K562 (cell line): ENCODE results near the gene RASAL1. TPM values are rescaled to one million over a fixed set of nuclear protein-coding genes. Genes with fewer than 3 reads are reported as not detected.

Experiments
- ATAC-seq: fragments of 200-7000 bp; cut with Tn5 transposase; 3 replicates; pipeline ENCODE4 v1.9.1; 2020; ENCODE audit warnings: moderate library complexity
- BruUV-seq: library from RNA; stranded (reverse); fragments of 400-500 nt; replicated peaks from 2 replicates; lab custom pipeline; 2021; lab: Mats Ljungman, UMichigan
- CTCF ChIA-PET: fragments of 300-600 bp; formaldehyde crosslinking; extraction: SDS; loops from one replicate; lab custom pipeline; 2021; ENCODE audit warnings: low intra/inter-chr PET ratio; lab: Yijun Ruan, JAX
- POLR2A ChIA-PET: fragments of 300-600, 350-650 bp; sonication (Branson Sonifier 250); formaldehyde crosslinking; extraction: SDS; loops from one replicate; lab custom pipeline; 2021; ENCODE audit warnings: antibody characterized with exemption, inconsistent platforms; lab: Yijun Ruan, JAX
- DNase-seq, 4 experiments: peaks; one replicate each; pipeline versions ENCODE4 v3.0.0 to v3.0.0-alpha.2; 2011 to 2018; ENCODE audit warnings: low spot score in 3 of 4, mixed read lengths in 3 of 4; ENCODE audit errors: extremely low read depth in 1 of 4
- FAIRE-seq: peaks from 2 replicates; lab custom pipeline; 2011; peaks lifted over from hg19 to GRCh38; lab: Jason Lieb, UNC
- H2AFZ ChIP-seq: 2 replicates; pipeline ENCODE4 v1.6.0; 2011; ENCODE audit warnings: low read depth, low read length, control low read depth, inconsistent platforms
- H3K27ac ChIP-seq: fragments of 200-600 bp; 3 replicates; pipeline ENCODE4 v1.8.0; 2011; ENCODE audit warnings: low read depth, mild to moderate bottlenecking, control low read depth, inconsistent platforms, low read length, moderate library complexity, mixed read lengths; ENCODE audit errors: extremely low read depth
- H3K27me3 ChIP-seq, 2 experiments: fragments of 300-600 bp in 1 of 2; 2 replicates in 1 of 2; 3 replicates in 1 of 2; pipeline versions ENCODE4 v1.6.0 to v1.8.0; 2011; ENCODE audit warnings: inconsistent platforms in 2 of 2, low read length in 2 of 2, mild to moderate bottlenecking in 1 of 2, mixed read lengths in 1 of 2, moderate library complexity in 1 of 2; ENCODE audit not compliant: control insufficient read depth in 2 of 2, insufficient read depth in 2 of 2
- H3K36me3 ChIP-seq: fragments of 300-600 bp; 3 replicates; pipeline ENCODE4 v1.8.0; 2011; ENCODE audit warnings: mild to moderate bottlenecking, low read length, inconsistent platforms; ENCODE audit not compliant: control insufficient read depth, insufficient read depth
- H3K4me1 ChIP-seq, 2 experiments: fragments of 200-600 bp in 1 of 2; replicated peaks in 1 of 2; 2 replicates in 1 of 2; 3 replicates in 1 of 2; pipeline versions ENCODE4 v1.5.1 to v1.8.0; 2011; ENCODE audit warnings: inconsistent platforms in 2 of 2, low read length in 2 of 2, mild to moderate bottlenecking in 1 of 2, mixed read lengths in 1 of 2, moderate library complexity in 1 of 2; ENCODE audit not compliant: control insufficient read depth in 2 of 2, insufficient read depth in 2 of 2
- H3K4me2 ChIP-seq: 2 replicates; pipeline ENCODE4 v1.6.1; 2011; ENCODE audit warnings: low read length, control low read depth, inconsistent platforms, mixed read lengths; ENCODE audit not compliant: insufficient read depth
- H3K4me3 ChIP-seq: fragments of 200-600 bp; sonication (generic), shearing (Covaris generic); 2 replicates; pipeline ENCODE4 v1.5.1; 2016; ENCODE audit warnings: control low read depth, inconsistent platforms
- H3K79me2 ChIP-seq: fragments of 200-600 bp; 3 replicates; pipeline ENCODE4 v1.8.0; 2011; ENCODE audit warnings: low read length, inconsistent platforms; ENCODE audit not compliant: control insufficient read depth, insufficient read depth
- H3K9ac ChIP-seq, 2 experiments: 2 replicates each; pipeline versions ENCODE4 v1.6.0 to v1.6.1; 2011; ENCODE audit warnings: low read depth in 2 of 2, low read length in 2 of 2, control low read depth in 1 of 2, inconsistent platforms in 1 of 2, mild to moderate bottlenecking in 1 of 2, mixed read lengths in 1 of 2; ENCODE audit not compliant: insufficient read depth in 1 of 2
- H3K9me1 ChIP-seq: one replicate; pipeline ENCODE4 v1.6.0; 2011; ENCODE audit warnings: inconsistent platforms, mild to moderate bottlenecking, low read length, moderate library complexity; ENCODE audit not compliant: control insufficient read depth, insufficient read depth
- H3K9me3 ChIP-seq: replicated peaks from 2 replicates; pipeline ENCODE4 v1.5.1; 2011; ENCODE audit warnings: low read depth, low read length, inconsistent platforms; ENCODE audit not compliant: control insufficient read depth, insufficient read depth
- H4K20me1 ChIP-seq: replicated peaks from 2 replicates; pipeline ENCODE4 v1.6.1; 2011; ENCODE audit warnings: low read length, inconsistent platforms, mixed read lengths; ENCODE audit not compliant: control insufficient read depth, insufficient read depth
- CBX8 ChIP-seq: fragments of 200-600 bp; sonication (generic); IDR thresholded peaks from 2 replicates; pipeline ENCODE4 v1.6.1; 2012; ENCODE audit warnings: borderline replicate concordance, mixed run types, low read depth, mild to moderate bottlenecking, moderate library complexity, mixed read lengths, low read length, control low read depth, inconsistent platforms; ENCODE audit not compliant: poor library complexity, severe bottlenecking; ENCODE audit errors: extremely low read depth
- E2F6 ChIP-seq, 2 experiments: IDR thresholded peaks; 2 replicates each; pipeline ENCODE4 v1.6.1; 2011; ENCODE audit warnings: borderline replicate concordance in 1 of 2, control low read depth in 1 of 2, low read depth in 1 of 2, low read length in 1 of 2, mild to moderate bottlenecking in 1 of 2, mixed read lengths in 1 of 2, moderate library complexity in 1 of 2; ENCODE audit not compliant: insufficient read depth in 1 of 2, insufficient read length in 1 of 2, poor library complexity in 1 of 2, severe bottlenecking in 1 of 2; ENCODE audit errors: extremely low read depth in 1 of 2
- PKNOX1 ChIP-seq: fragments of 450-650 bp; IDR thresholded peaks from 2 replicates; pipeline ENCODE4 v1.6.1; 2016
- RB1 ChIP-seq: fragments of 450-650 bp; IDR thresholded peaks from 2 replicates; pipeline ENCODE4 v1.6.1; 2017; ENCODE audit warnings: low read depth, mild to moderate bottlenecking
- ZBTB7A ChIP-seq: IDR thresholded peaks from 2 replicates; pipeline ENCODE4 v1.6.1; 2011; ENCODE audit warnings: low read depth, mild to moderate bottlenecking, low read length, moderate library complexity, borderline replicate concordance; ENCODE audit not compliant: control insufficient read depth
- ZNF239 ChIP-seq: fragments of 250-450 bp; sonication (Bioruptor Pico); IDR thresholded peaks from 2 replicates; pipeline ENCODE4 v1.4.0; 2020; ENCODE audit warnings: mild to moderate bottlenecking
- WGBS: fragments of 100-300 bp; shearing (Covaris generic); methylation state at CpG from one replicate; pipeline ENCODE4 v1.1.6; 2016; ENCODE audit warnings: low coverage, mixed read lengths; ENCODE audit not compliant: insufficient coverage; ENCODE audit errors: missing lambda C conversion rate; 5-methylcytosine and 5-hydroxymethylcytosine counted together
- in situ Hi-C: fragments of 300-500 bp; cut with MboI; formaldehyde crosslinking; loops from 4 replicates; pipeline ENCODE4 v1.15.0; 2018; ENCODE audit warnings: inconsistent platforms, mixed read lengths
- intact Hi-C: fragments of 100-400 bp; cut with micrococcal nuclease; formaldehyde crosslinking; loops from 2 replicates; pipeline ENCODE4 v1.14.2; 2022
- polyA plus RNA-seq, 8 experiments: library from polyadenylated mRNA; depleted of rRNA in 4 of 8; stranded (reverse) in 5 of 8; unstranded in 3 of 8; fragments of >200 nt; fragmentation: Nextera tagmentation in 2 of 8; fragmentation: Illumina TruSeq in 1 of 8; extraction: Ambion mirVana in 2 of 8; extraction: Trizol in 1 of 8; gene quantifications; 2 replicates each; pipeline versions ENCODE4 v1.2.1 to v1.2.3, GENCODE V29; 2011 to 2014; ENCODE audit warnings: inconsistent platforms in 1 of 8, missing spikeins in 1 of 8
- total RNA-seq, 7 experiments: library from RNA; depleted of rRNA in 6 of 7; stranded (reverse); fragments of >200 nt in 6 of 7; fragmentation: Illumina TruSeq in 2 of 7; extraction: Trizol in 2 of 7; gene quantifications; 2 replicates each; pipeline versions ENCODE4 v1.2.1 to v1.2.3, GENCODE V29; 2011 to 2021; ENCODE audit warnings: low replicate concordance in 1 of 7
- TF ChIP-seq, protein P1 (sequence below), 2 experiments: fragments of 450-650 bp; IDR thresholded peaks; 2 replicates each; pipeline ENCODE4 v1.6.1; 2016
- TF ChIP-seq, protein P2 (sequence below): IDR thresholded peaks from 3 replicates; pipeline ENCODE4 v1.6.1; 2011; ENCODE audit warnings: borderline replicate concordance, mild to moderate bottlenecking, moderate library complexity; ENCODE audit not compliant: insufficient read length; ENCODE audit errors: extremely low read depth

RASAL1 gene
- total and polyA plus RNA-seq, 9 of the 15 experiments (the other 6 are each of a cell fraction or from before 2014, with no cell fraction given), result 0.06 to 0.16 (median 0.14) TPM; not detected in 6

GRCh38 chr12:113092607-113093408, 42.8 kb downstream of the RASAL1 start:
- Histone ChIP-seq H3K27me3 (peaks cover 0 to 49% of the 10 kb centered on the region in 2 experiments), H3K79me2 (no peaks in the 10 kb centered on the region), H4K20me1 (peaks cover 8% of the 10 kb centered on the region; the same call in 1 of the 2 replicates), H3K27ac (no peak overlapping the region), H3K9ac (peak overlapping the region in 1 of 2 experiments; percentile 17; a peak in 1 of 4 replicates), H3K4me1 (peaks cover 2 to 32% of the 10 kb centered on the region in 2 experiments; a peak in 3 of 5 replicates), H3K9me1 (no peaks in the 10 kb centered on the region), H2AFZ (no peak overlapping the region), H3K36me3 (no peaks in the 10 kb centered on the region), H3K4me3 (no peak overlapping the region), H3K4me2 (peak overlapping the region; percentile 49), H3K9me3 (no peaks in the 10 kb centered on the region)
- ATAC-seq, result peak; percentile 98
- BruUV-seq, result no TSS peak
- 9% methylated on average over 15 of the region's 31 CpGs for WGBS
- FAIRE-seq, result peak; percentile 15
- DNase-seq, result peak; percentile 77 to 95 (median 90)
- intact Hi-C loops (no loop called here), in situ Hi-C loops (no loop called here)
- ChIA-PET CTCF (interaction anchor here (0.8 kb wide), 1 partner anchor 44 kb away, joined by 4 read pairs; no protein-coding TSS in a partner anchor), POLR2A (interaction anchor here (0.7 to 1.2 kb wide), 3 partner anchors 12 to 14 kb away, joined by 3 to 6 read pairs (median 3); no protein-coding TSS in a partner anchor)
- TF ChIP-seq E2F6 (IDR thresholded peaks at IDR 0.05; ENCODE audit: borderline replicate concordance in 1 of 2, extremely low read depth in 1 of 2, insufficient read depth in 1 of 2, insufficient read length in 1 of 2, low read depth in 1 of 2, low read length in 1 of 2, poor library complexity in 1 of 2, severe bottlenecking in 1 of 2) (peak in 1 of 2 experiments; percentile 23), PKNOX1 (peak; percentile 67), ZNF239 (CRISPR knock-in tag) (peak; percentile 98), ZBTB7A (peak; percentile 48; the same call in 1 of the 2 replicates), RB1 (peak; percentile 57), CBX8 (no peak)
- TF ChIP-seq, protein P1, sequence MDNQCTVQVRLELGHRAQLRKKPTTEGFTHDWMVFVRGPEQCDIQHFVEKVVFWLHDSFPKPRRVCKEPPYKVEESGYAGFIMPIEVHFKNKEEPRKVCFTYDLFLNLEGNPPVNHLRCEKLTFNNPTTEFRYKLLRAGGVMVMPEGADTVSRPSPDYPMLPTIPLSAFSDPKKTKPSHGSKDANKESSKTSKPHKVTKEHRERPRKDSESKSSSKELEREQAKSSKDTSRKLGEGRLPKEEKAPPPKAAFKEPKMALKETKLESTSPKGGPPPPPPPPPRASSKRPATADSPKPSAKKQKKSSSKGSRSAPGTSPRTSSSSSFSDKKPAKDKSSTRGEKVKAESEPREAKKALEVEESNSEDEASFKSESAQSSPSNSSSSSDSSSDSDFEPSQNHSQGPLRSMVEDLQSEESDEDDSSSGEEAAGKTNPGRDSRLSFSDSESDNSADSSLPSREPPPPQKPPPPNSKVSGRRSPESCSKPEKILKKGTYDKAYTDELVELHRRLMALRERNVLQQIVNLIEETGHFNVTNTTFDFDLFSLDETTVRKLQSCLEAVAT (IDR thresholded peaks at IDR 0.05), result no peak
- TF ChIP-seq, protein P2, sequence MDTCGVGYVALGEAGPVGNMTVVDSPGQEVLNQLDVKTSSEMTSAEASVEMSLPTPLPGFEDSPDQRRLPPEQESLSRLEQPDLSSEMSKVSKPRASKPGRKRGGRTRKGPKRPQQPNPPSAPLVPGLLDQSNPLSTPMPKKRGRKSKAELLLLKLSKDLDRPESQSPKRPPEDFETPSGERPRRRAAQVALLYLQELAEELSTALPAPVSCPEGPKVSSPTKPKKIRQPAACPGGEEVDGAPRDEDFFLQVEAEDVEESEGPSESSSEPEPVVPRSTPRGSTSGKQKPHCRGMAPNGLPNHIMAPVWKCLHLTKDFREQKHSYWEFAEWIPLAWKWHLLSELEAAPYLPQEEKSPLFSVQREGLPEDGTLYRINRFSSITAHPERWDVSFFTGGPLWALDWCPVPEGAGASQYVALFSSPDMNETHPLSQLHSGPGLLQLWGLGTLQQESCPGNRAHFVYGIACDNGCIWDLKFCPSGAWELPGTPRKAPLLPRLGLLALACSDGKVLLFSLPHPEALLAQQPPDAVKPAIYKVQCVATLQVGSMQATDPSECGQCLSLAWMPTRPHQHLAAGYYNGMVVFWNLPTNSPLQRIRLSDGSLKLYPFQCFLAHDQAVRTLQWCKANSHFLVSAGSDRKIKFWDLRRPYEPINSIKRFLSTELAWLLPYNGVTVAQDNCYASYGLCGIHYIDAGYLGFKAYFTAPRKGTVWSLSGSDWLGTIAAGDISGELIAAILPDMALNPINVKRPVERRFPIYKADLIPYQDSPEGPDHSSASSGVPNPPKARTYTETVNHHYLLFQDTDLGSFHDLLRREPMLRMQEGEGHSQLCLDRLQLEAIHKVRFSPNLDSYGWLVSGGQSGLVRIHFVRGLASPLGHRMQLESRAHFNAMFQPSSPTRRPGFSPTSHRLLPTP, result no peak
